HUDEP-2 (cell line): ENCODE data around the gene GNA12.
"Not testable (repeated sequence)": the region's sequence is repeated elsewhere in the genome, so short reads cannot be mapped to it uniquely, and the experiment has no call there.

Experiments used
- DNase-seq, 76 experiments: peaks; one replicate each; lab custom pipeline; 2025; ENCODE audit not compliant: unreplicated experiment in 76 of 76; lab: John Stamatoyannopoulos, UW

The GNA12 gene

DNA sequence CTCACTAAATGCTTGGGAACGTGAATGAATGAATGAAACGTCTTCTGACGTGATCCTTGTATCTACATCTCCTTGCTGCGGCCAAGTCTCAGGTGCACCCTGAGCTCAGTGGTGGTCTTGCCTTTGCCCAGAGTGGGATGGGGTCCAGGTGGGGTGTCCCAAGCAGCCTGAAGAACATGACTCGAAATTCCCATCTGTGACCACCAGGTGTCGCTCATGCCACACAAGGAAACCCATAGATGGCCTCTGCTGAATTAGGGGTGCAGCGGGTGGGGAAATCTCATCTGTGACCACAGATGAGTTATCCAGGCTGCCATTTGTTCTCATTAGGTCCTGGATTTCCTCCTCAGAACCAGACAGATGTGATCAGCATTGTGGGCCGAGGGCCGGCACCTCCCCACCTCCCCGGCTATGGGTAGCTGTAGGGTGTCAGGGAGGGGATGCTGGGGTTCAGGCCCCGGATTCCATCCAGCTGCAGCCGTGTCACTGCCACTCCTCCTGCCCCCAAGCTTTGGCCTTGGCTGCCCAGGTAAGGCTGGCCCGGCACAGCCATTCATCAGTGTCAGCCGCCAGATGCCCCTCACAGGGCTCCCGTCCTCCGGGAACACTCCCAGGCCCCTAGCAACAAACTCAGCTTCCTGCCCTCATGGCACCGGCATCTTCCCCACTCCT, 21.0 kb upstream of the GNA12 start:
- DNase-seq, result peak in 55 of 76 experiments; percentile 4 to 67 (median 35)

DNA sequence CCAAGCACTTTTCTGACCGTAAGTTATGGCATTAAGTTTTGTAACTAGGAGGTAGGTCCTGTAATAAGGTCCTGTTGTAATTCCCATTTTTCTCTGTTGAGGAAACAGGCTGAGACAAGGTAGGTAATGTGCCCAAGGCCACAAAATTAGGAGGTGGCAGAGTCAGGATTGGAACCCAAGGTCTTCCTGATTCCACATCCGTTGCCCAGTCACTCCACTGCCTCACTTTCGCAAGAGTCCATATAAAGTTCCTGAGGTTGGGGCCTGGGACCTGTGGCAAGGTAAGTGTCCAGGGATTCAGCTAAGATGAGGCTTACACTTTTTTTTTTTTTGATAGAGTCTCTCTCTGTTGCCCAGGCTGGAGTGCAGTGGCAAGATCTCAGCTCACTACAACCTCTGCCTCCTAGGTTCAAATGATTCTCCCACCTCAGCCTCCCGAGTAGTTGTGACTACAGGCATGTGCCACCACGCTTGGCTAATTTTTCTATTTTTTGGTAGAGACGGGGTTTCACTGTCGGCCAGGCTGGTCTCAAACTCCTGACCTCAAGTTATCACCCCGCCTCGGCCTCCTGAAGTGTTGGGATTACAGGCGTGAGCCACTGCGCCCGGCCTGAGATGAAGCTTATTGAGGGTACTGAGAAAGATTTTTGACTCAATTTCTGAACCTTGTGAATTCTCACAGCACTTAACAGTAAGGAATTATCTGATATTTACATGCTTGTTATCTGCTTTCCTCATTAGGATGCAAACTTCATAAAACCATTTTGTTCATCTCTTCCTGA, 20.3 kb upstream of the GNA12 start:
- DNase-seq, result no peak

DNA sequence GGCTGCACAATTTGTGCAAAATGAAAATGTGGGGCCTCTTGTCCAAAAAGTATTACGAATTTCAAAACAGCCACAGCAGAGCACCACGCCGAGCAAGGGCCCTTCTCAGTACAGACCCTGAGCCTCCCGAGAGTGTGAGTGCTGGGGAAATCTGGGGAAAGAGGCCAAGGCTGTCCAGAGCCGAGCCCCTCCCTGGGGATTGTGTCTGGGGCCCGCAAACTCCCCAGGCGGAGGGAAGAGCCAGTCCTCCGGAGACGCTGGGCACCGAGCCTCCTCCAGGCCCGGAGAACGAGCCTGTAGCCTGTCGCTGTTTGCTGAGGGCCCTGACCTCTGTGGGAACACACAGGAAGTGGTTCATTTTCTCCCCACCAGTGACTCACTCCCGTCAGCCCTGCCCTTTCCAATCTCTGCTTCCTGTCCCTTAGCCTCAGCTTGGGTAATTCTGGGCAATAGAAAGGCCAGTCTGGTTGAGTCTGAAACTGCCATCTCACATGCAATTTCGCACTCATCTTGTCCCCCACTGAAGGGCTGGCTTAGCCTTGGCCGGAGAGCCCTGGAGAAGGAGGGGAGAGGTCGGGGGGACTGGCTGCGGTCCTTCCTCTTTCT, 19.5 kb upstream of the GNA12 start:
- DNase-seq, result peak in 26 of 76 experiments; percentile 4 to 45 (median 20)

GRCh38 chr7:2862831-2863361, 18.8 kb upstream of the GNA12 start:
- DNase-seq, result no peak

- no peak for DNase-seq
Observed at GRCh38 chr7:2861509-2861908, 17.4 kb upstream of the GNA12 start.

GRCh38 chr7:2860627-2861133, 16.6 kb upstream of the GNA12 start:
- DNase-seq, result no peak

- no peak for DNase-seq
Observed at GRCh38 chr7:2859952-2860351, 15.8 kb upstream of the GNA12 start.

DNA sequence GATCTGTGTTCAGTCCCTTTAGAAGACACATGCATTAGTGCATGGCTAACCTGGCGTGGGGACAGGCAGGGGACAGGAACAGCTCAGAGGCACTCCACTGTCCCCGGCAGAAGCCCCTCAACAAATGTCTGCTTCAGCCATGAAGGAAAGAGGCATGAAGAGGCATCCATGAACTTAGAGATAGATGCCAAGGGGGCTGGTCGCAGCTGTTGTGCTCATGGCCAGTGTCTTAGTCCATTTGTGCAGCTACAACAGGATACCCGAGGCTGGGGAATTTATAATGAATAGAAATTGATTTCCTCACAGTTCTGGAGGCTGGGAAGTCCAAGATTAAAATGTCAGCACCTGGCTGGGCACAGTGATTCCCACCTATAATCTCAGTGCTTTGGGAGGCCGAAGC, 14.5 kb upstream of the GNA12 start:
- no peak for DNase-seq

- DNase-seq, result no peak
Observed at GRCh38 chr7:2856388-2857169, 12.5 kb upstream of the GNA12 start.

- no peak for DNase-seq
Observed at GRCh38 chr7:2855386-2855785, 11.3 kb upstream of the GNA12 start.

GRCh38 chr7:2853552-2853951, 9.4 kb upstream of the GNA12 start:
- not testable (repeated sequence) for DNase-seq

GRCh38 chr7:2853147-2853546, 9.0 kb upstream of the GNA12 start:
- DNase-seq, result no peak

DNA sequence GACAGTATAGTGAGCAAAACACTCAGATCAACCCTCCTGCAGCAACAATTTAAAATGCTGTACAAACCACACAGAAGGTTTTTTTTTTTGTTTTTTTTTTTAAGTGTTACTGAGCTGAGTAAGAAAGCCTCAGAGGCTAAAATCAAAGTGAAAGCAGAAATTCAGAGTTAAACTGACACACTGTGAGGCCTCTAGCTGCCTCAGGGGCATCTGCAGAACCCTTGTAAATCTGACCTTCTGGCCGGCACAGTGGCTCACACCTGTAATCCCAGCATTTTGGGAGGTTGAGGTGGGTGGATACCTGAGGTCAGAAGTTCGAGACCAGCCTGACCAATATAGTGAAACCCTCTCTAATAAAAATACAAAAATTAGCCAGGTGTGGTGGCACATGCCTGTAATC, 7.4 kb upstream of the GNA12 start:
- DNase-seq, result no peak

DNA sequence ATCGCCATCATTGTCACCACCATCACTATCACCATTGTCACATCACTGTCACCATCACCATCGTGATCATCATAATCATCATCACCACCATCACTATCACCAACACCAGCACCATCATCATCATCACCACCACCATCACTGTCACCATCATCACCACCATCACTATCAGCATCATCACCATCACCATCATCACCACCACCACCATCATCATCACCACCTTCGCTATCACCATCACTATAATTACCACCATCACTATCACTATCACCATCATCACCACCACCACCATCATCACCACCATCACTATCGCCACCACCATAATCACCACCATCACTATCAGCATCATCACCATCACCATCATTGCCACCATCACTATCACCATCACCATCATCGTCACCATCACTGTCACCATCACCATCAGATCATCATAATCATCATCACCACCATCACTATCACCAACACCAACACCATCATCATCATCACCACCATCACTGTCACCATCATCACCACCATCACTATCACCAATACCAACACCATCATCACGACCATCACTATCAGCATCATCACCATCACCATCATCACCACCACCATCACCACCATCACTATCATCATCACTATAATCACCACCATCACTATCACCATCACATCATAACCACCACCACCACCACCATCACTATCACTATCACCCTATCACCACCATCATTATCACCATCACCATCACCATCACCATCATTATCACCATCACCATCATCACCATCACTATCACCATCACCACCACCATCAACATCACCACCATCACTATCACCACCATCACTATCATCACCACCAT, 6.0 kb upstream of the GNA12 start:
- no peak for DNase-seq

- DNase-seq, result no peak
Observed at GRCh38 chr7:2845034-2845592, 1.0 kb upstream of the GNA12 start.

GRCh38 chr7:2843711-2844152, 376 bp downstream of the GNA12 start:
- DNase-seq, result peak in 6 of 76 experiments; percentile 4 to 39 (median 28)

GRCh38 chr7:2843191-2843685, 870 bp downstream of the GNA12 start:
- no peak for DNase-seq

GRCh38 chr7:2841907-2842306, 2.2 kb downstream of the GNA12 start:
- no peak for DNase-seq

GRCh38 chr7:2840458-2840857, 3.6 kb downstream of the GNA12 start:
- DNase-seq, result no peak
